Stomach (tissue), 9 donors: ENCODE results near the gene KIRREL3. TPM values are rescaled to one million over a fixed set of nuclear protein-coding genes. Genes with fewer than 3 reads are reported as not detected.

ENCODE experiments used
- DNase-seq, 2 donors: peaks; one replicate each; pipeline versions ENCODE4 v3.0.0 to v3.0.0-alpha.2; 2013 to 2019
- H3K27ac ChIP-seq, 5 donors: fragments of 200-600 bp in 4 of 5; sonication (generic) in 4 of 5; one replicate each; pipeline ENCODE4 v1.5.1; 2013 to 2019; ENCODE audit warnings: mild to moderate bottlenecking in 1 of 5, moderate library complexity in 1 of 5
- H3K27me3 ChIP-seq, 3 donors: fragments of 200-600 bp; sonication (generic); one replicate each; pipeline ENCODE4 v1.5.1; 2017 to 2019; ENCODE audit warnings: mixed run types in 1 of 3
- H3K36me3 ChIP-seq, 4 donors: fragments of 200-600 bp; sonication (generic); 1 replicate in 3 of 4; 2 replicates in 1 of 4; pipeline ENCODE4 v1.5.1; 2016 to 2019
- H3K4me1 ChIP-seq, 4 donors: fragments of 200-600 bp; sonication (generic); one replicate each; pipeline ENCODE4 v1.5.1; 2016 to 2019
- H3K4me3 ChIP-seq, 4 donors: fragments of 200-600 bp; sonication (generic) in 3 of 4; one replicate each; pipeline ENCODE4 v1.5.1; 2016 to 2019; ENCODE audit warnings: mild to moderate bottlenecking in 1 of 4
- H3K9me3 ChIP-seq, 4 donors: fragments of 200-600 bp; sonication (generic); one replicate each; pipeline ENCODE4 v1.5.1; 2016 to 2019
- EP300 ChIP-seq: sonication (generic); formaldehyde crosslinking; IDR thresholded peaks from one replicate; pipeline ENCODE4 v1.6.1; 2017; ENCODE audit warnings: antibody characterized with exemption
- POLR2A ChIP-seq, 4 donors: fragments of 450-650 bp; IDR thresholded peaks; one replicate each; pipeline ENCODE4 v1.6.1; 2016; ENCODE audit warnings: antibody characterized with exemption in 4 of 4, control low read depth in 2 of 4, mild to moderate bottlenecking in 1 of 4, moderate library complexity in 1 of 4
- POLR2AphosphoS5 ChIP-seq, 3 donors: sonication (generic); formaldehyde crosslinking; IDR thresholded peaks; one replicate each; pipeline ENCODE4 v1.6.1; 2016; ENCODE audit warnings: antibody characterized with exemption in 3 of 3
- WGBS, 5 donors: extraction: QIAGEN DNeasy Blood & Tissue Kit in 3 of 5; methylation state at CpG; one replicate each; pipeline versions ENCODE4 v1.1.5 to v1.1.7; 2013 to 2018; 5-methylcytosine and 5-hydroxymethylcytosine counted together
- intact Hi-C: fragments of 100-400 bp; cut with DNase I; formaldehyde crosslinking; loops from one replicate; pipeline ENCODE4 v1.15.1; 2023; ENCODE audit warnings: low total_unique reads
- polyA plus RNA-seq, 3 donors: library from polyadenylated mRNA; stranded (reverse); fragments of 200-250 nt; gene quantifications; one replicate each; pipeline ENCODE4 v1.2.3, GENCODE V29; 2013
- total RNA-seq, 5 donors: library from RNA; depleted of rRNA; stranded (reverse); fragments of >200 nt; gene quantifications; one replicate each; pipeline versions ENCODE4 v1.1.0 to v1.2.3, GENCODE V29; 2014 to 2016
- TF ChIP-seq, protein P1 (sequence below), 7 experiments: fragments of 450-650 bp in 4 of 7; fragments of 200-600 bp in 3 of 7; sonication (generic) in 3 of 7; IDR thresholded peaks; one replicate each; pipeline ENCODE4 v1.5.1; 2016 to 2019; ENCODE audit warnings: antibody characterized with exemption in 7 of 7, control low read depth in 2 of 7, mild to moderate bottlenecking in 1 of 7
- donor health status: healthy with polysubstance abuse.
- donor health status: Bipolar disorder and iron deficiency.
- donor health status: healthy.

KIRREL3 gene
- total and polyA plus RNA-seq, 8 donors, result 0.10 to 1.7 (median 0.38) TPM; not detected in 4

DNA sequence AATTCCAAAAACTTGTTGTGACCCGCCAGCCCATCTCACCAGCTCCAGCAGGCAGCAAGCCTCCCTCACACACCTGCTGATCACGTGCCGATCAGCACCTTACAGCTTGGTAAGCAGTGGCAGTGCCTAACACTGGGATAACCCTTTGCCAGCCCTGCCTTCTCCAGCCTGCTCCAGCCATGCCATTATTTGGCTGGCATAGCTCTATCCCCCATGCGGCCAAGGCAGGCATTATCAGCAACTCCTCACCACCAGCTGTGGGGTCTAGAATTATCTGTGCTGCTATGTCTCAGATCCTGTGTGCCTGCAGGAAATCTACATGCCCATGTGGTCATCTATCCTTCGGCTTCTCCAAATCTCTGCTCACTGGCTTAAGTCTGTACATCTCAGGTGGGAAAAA lies 430.1 kb downstream of the KIRREL3 start:
- Histone ChIP-seq H3K9me3 (no peaks in the 10 kb centered on the region), H3K4me1 (no peaks in the 10 kb centered on the region), H3K36me3 (no peaks in the 10 kb centered on the region), H3K27me3 (peaks cover 0 to 57% (median 7%) of the 10 kb centered on the region in 3 donors), H3K4me3 (no peak overlapping the region), H3K27ac (no peak overlapping the region)
- no peak for TF ChIP-seq POLR2A (IDR thresholded peaks at IDR 0.05)
- TF ChIP-seq EP300, result no peak
- no peak for TF ChIP-seq POLR2AphosphoS5 (IDR thresholded peaks at IDR 0.05)
- TF ChIP-seq, protein P1, sequence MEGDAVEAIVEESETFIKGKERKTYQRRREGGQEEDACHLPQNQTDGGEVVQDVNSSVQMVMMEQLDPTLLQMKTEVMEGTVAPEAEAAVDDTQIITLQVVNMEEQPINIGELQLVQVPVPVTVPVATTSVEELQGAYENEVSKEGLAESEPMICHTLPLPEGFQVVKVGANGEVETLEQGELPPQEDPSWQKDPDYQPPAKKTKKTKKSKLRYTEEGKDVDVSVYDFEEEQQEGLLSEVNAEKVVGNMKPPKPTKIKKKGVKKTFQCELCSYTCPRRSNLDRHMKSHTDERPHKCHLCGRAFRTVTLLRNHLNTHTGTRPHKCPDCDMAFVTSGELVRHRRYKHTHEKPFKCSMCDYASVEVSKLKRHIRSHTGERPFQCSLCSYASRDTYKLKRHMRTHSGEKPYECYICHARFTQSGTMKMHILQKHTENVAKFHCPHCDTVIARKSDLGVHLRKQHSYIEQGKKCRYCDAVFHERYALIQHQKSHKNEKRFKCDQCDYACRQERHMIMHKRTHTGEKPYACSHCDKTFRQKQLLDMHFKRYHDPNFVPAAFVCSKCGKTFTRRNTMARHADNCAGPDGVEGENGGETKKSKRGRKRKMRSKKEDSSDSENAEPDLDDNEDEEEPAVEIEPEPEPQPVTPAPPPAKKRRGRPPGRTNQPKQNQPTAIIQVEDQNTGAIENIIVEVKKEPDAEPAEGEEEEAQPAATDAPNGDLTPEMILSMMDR (IDR thresholded peaks at IDR 0.05), result no peak
- no peak for DNase-seq
- intact Hi-C loops, result no loop called here
- WGBS, 5 donors, result 68 to 79% (median 74%) methylated on average over 5 of the region's 5 CpGs

DNA sequence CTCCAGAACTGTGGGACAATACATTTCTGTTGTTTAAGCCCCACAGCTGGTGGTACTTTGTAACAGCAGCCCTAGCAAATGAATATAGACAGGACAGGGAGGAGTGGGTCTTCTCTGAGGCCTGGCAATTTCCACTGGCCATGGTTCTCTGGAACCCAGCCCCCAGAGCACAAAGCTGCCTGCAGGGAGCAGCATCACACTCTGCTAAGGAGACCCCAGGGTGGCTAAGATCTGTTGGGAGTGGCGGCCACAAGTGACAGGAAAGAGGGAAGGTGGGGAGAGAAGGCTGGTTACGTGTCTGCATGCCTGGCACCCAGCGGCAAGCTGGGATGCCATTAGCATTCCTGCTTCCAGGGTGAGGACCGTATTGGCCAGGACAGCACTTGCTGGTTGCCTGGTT lies 433.2 kb downstream of the KIRREL3 start:
- Histone ChIP-seq H3K27me3 (peaks cover 0 to 73% (median 0%) of the 10 kb centered on the region in 3 donors), H3K4me3 (no peak overlapping the region), H3K27ac (no peak overlapping the region), H3K9me3 (no peaks in the 10 kb centered on the region), H3K36me3 (no peaks in the 10 kb centered on the region), H3K4me1 (no peaks in the 10 kb centered on the region)
- TF ChIP-seq POLR2A (IDR thresholded peaks at IDR 0.05) (no peak), EP300 (no peak), POLR2AphosphoS5 (IDR thresholded peaks at IDR 0.05) (no peak)
- TF ChIP-seq, protein P1 (IDR thresholded peaks at IDR 0.05), result no peak
- 40 to 61% (median 52%) methylated on average over 4 of the region's 4 CpGs for WGBS, 5 donors
- intact Hi-C loops, result no loop called here
- DNase-seq, result no peak

DNA sequence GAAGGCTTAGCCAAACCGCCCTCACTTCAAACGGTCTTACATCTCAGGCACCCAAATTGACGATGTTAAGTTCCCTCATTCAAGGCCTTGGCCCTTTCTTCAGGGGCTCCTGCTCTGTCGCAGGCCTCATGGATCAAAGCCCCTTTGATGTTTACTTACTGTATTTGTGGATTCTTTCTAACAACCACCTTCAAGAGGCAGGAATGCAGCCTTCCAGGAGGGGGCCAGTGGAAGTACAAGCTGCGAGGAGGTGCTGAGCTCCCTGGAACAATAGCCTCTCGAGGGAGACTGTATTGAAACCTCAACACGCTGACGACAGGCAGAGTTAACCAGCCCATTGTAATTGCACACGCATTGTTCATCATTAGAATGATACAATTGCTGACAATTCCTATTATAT lies 436.0 kb downstream of the KIRREL3 start:
- TF ChIP-seq, protein P1 (IDR thresholded peaks at IDR 0.05), result no peak
- no peak for TF ChIP-seq POLR2A (IDR thresholded peaks at IDR 0.05)
- no peak for TF ChIP-seq POLR2AphosphoS5 (IDR thresholded peaks at IDR 0.05)
- TF ChIP-seq EP300, result no peak
- WGBS, 5 donors, result 7 to 14% (median 10%) methylated on average over 9 of the region's 9 CpGs
- Histone ChIP-seq H3K4me1 (no peaks in the 10 kb centered on the region), H3K9me3 (no peaks in the 10 kb centered on the region), H3K27me3 (peaks cover 0 to 69% (median 0%) of the 10 kb centered on the region in 3 donors), H3K4me3 (no peak overlapping the region), H3K27ac (no peak overlapping the region), H3K36me3 (no peaks in the 10 kb centered on the region)
- intact Hi-C loops, result no loop called here
- no peak for DNase-seq

DNA sequence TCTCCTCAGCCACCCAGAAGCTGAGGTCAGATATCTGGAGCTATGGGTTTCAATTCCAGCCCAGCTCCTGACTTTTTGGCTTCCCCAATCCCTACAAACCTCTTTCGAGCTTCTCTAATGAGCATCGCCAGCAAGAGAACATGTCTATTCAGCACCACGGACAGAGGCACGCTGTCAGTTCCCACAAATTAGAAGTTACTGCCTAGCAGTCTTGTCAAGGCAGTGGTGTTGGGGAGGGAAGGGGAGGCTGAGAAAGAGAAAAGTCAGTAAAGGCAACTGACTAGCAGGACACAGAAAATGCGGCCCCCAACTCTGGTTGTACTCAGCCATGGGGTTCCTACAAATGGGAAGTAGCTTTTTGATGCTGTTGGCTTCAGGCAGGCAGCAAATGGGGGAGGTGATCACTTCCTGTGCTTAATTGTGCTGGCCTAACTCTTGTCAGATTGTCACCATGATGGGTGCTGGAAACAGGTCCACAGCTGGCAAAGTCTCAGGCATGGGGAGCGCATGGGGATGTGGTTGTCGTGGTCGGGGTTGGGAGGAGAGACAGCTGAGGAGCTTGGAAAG lies 439.2 kb downstream of the KIRREL3 start:
- WGBS, 5 donors, result 28 to 36% (median 33%) methylated on average over 8 of the region's 8 CpGs
- H3K36me3 ChIP-seq, result no peaks in the 10 kb centered on the region
- TF ChIP-seq, protein P1 (IDR thresholded peaks at IDR 0.05), result no peak
- TF ChIP-seq EP300 (no peak), POLR2A (IDR thresholded peaks at IDR 0.05) (no peak), POLR2AphosphoS5 (IDR thresholded peaks at IDR 0.05) (no peak)
- DNase-seq, result peak in 1 of 2 donors; percentile 89
- H3K27me3 ChIP-seq, result peaks cover 0 to 61% (median 0%) of the 10 kb centered on the region in 3 donors
- no peaks in the 10 kb centered on the region for H3K4me1 ChIP-seq
- no peak overlapping the region for H3K4me3 ChIP-seq
- H3K27ac ChIP-seq, result no peak overlapping the region
- intact Hi-C loops, result no loop called here
- no peaks in the 10 kb centered on the region for H3K9me3 ChIP-seq
